Fibroblast of lung (primary cell): ENCODE results near the gene COPA.

Experiments
- EZH2 ChIP-seq: IDR thresholded peaks from 2 replicates; pipeline ENCODE4 v1.5.1; 2012; ENCODE audit warnings: low read length, control low read depth, mild to moderate bottlenecking; ENCODE audit errors: missing control alignments
- TF ChIP-seq, protein P1 (sequence below), 2 donors: IDR thresholded peaks in 1 of 2; conservative IDR thresholded peaks in 1 of 2; 1 replicate in 1 of 2; 2 replicates in 1 of 2; pipeline ENCODE4 v1.5.1; 2011 to 2012; ENCODE audit warnings: low read length in 2 of 2, control low read depth in 1 of 2, inconsistent platforms in 1 of 2, low read depth in 1 of 2, mild to moderate bottlenecking in 1 of 2

DNA sequence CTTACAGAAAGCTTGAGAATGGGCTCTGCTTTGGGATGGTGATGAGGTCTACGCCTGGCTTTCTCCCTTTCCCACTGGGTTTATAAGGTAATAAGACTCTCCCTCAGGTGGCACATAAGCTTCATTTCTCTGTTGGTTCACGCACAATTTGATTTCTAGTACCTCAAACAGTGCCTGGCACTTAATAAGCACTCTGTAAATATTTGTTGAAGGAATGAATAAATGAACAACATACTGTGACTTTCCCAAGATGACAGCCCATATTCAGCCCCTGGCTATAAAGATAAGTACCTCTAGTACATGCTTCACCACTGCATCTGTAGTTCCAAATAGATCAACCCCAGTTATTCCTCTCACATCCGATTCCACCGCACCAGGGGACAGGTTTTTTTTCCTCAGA, 17.8 kb downstream of the COPA start:
- TF ChIP-seq EZH2: no peak
- TF ChIP-seq, protein P1, sequence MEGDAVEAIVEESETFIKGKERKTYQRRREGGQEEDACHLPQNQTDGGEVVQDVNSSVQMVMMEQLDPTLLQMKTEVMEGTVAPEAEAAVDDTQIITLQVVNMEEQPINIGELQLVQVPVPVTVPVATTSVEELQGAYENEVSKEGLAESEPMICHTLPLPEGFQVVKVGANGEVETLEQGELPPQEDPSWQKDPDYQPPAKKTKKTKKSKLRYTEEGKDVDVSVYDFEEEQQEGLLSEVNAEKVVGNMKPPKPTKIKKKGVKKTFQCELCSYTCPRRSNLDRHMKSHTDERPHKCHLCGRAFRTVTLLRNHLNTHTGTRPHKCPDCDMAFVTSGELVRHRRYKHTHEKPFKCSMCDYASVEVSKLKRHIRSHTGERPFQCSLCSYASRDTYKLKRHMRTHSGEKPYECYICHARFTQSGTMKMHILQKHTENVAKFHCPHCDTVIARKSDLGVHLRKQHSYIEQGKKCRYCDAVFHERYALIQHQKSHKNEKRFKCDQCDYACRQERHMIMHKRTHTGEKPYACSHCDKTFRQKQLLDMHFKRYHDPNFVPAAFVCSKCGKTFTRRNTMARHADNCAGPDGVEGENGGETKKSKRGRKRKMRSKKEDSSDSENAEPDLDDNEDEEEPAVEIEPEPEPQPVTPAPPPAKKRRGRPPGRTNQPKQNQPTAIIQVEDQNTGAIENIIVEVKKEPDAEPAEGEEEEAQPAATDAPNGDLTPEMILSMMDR (conservative IDR thresholded peaks at IDR 0.05 in 1 of 2, IDR thresholded peaks at IDR 0.05 in 1 of 2; ENCODE audit: low read depth in 1 of 2, low read length in 2 of 2): no peak
